LoVo (cell line): ENCODE measurements around the gene AK9.
"Not testable (repeated sequence)": the region's sequence is repeated elsewhere in the genome, so short reads cannot be mapped to it uniquely, and the experiment has no call there.

Experiments used
- DNase-seq: peaks from one replicate; pipeline ENCODE4 v3.0.0-alpha.2; 2016; ENCODE audit warnings: low spot score

The AK9 gene

DNA sequence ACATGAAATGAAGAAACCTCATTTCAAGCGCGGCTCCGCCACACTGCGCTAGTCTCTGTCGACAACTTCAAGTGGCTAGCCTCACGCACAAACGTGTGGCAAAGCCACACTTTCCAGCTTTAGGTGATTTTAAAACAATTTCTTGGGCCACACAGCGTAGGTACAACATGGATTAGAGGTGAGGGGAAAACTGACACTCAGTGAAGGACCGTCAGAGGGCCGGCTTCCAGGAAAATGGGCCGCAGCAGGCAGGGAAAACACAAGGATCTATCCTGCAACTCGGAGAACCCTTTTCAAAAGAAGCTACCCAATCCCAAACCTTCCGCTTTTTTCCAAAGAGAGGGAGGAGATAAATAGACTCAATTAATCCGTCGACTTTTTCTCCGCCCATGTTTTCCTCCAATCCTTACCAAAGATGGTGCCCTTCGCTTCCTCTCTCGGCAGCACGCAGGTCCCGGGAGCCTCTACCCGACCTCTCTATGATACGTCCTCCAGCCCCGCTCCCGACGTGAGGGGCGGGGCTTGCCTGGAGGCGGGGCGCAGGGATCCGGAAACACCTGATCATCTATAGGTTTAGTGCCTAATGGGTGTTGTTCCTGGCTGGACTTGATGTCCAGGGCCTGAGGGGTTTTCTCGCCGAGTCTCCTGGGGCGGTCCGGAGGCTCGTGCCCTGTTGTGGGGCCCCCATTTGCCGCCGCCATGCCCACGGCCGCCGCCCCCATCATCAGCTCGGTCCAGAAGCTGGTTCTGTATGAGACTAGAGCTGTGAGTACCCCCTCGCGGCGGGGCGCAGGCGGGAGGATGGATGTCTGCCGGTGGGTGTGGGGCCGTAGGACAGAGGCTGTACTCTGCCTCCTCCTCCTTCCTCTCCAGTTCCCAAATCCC, at the start of gene AK9, which contains the start of gene FIG4:
Gene AK9 (minus strand): TSS at position 466 of the 885 bp plus-strand sequence. CDS start 15,457 bp downstream, outside the sequence.
Gene FIG4 (plus strand): TSS at position 560 of the 885 bp plus-strand sequence. CDS start 140 bp downstream, at position 700.
- peak; percentile 93 for DNase-seq

DNA sequence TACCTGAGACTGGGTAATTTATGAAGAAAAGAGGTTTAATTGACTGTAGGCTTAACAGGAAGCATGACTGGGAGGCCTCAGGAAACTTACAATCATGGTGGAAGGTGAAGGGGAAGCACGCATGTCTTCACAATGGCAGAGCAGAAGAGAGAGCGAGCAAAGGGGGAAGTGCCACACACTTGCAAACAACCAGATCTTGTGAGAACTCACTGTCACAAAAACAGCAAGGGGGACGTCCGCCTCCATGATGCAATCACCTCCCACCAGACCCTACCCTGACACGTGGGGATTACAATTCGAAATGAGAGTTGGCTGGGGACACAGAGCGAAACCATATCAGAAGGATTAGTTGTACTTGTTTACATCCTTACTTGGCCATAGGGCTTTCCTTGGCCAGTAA, 49.8 kb upstream of the AK9 start:
- no peak for DNase-seq

DNA sequence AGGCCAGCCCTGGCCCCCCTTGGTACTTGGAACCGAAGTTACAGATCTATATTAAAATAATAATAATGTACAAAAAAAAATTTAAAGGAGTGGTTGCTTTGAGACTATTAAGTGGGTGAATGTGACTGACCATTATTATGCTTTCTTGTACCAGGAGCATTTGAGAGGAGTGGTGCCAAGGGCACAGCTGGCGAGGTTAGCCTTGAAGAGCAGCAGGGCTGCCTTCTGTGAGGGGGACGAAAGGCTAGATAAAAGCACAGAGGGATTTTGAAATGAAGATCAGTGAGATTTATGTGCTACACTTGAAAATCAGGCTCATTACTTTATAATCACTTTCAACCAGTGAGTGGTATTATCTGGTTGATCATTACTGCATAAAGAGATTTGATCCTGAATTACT, 48.7 kb upstream of the AK9 start:
- DNase-seq, result no peak

DNA sequence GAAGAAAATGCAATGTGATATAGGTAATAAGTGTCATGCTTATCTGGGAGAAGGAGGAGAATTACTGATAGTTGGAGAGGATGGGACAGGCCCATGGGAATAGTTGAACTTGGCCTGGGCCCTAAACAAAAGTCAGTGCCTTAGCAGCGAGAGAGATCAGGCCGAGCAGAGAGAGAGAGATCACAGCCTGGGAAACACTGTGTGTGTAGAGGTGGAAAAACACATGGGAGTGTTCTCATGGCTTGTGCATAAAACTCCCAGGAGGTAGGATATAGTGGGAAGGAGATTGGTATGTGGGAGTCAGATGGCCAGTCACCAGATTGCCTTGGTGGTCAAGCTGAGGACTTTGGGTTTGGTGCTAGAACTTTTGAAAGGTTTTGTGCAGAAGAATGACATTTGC, 47.7 kb upstream of the AK9 start:
- no peak for DNase-seq

DNA sequence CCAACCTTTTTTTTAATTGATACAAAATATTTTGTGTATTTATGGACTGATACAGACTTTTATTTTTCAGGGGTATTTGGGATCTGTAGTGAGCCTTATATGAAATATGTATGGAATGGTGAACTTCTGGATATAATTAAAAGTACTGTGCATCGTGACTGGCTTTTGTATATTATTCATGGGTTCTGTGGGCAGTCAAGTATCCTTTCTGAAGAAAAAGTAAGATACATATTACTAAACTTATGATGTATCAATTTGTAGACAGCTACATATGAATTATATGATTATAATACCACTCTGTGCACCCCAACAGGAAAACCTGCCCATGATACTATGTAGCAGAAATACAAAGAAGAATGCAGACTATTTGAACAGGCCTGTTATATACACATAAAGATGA, 47.3 kb upstream of the AK9 start:
- DNase-seq, result no peak

DNA sequence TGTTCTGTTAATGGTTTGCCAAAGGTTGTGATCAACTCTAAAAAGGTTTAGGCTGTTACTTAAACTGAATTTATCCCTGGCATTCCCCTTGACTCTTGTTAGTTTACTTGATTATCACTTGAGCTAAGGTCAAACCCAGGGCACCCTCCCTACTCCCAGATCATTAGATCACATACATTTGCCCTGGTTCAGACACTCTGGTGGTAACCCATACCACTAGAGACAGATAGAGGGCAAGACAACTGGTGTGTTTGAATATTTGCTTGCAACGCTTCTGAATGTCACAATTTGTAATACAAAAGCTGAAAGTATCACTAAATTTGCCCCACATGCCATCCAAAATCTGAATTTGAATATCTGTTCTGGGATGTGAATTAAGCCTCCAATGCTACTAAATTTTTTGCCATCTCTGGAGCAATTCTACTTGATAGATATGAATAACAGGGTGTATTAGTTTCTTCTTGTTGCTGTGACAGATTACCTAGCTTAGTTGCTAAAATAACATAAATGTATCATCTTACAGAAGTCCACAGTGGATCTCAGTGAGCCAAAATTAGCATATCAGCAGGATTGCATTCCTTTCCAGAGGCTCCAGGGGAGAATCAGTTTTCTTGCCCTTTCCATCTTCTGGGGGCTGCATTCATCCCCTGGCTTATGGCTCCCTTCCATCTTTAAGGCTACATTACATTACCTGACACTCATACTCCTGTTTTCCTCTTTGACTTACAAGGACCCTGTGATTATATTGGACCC, 45.4 kb upstream of the AK9 start:
- no peak for DNase-seq

DNA sequence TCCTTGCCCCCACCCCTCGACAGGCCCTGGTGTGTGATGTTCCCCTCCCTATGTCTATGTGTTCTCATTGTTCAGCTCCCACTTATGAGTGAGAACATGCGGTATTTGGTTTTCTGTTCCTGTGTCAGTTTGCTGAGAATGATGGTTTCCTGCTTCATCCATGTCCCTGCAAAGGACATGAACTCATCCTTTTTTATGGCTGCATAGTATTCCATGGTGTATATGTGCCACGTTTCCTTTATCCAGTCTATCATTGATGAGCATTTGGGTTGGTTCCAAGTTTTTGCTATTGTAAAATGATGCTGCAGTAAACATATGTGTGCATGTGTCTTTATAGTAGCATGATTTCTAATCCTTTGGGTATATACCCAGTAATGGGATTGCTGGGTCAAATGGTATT, 34.2 kb upstream of the AK9 start:
- not testable (repeated sequence) for DNase-seq

DNA sequence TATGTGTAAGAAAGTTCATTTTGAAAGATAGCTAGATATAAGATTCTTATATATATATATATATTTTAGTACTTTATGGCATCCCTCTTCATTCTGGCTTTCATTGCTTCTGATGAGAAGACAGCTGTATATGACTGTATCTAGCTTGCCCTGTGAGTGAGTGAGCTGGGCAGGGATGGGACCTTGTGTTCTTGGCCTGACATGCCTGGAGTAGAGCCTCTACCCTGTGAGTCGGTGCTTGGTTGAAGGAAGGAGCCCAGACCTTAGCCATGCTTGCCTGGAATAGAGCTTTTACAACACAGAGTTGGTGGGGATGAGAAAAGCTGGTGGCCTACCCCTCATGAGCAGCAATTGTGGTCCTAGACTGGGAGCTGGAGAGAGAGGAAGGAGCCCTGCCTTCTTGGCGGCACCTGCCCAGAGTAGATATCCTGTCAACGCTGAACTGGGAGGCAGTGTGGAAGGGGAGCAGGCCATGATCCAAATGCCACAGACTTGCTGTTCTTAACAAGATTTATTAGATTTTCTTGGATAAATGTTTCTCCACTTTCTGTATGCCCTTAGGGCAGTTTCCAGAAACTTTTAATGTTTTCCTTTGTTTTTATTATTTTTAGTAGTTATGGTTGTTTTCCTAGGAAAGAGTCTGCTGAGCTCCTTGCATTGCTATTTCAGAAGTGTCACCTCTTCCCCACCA, 31.7 kb upstream of the AK9 start:
- DNase-seq, result no peak

DNA sequence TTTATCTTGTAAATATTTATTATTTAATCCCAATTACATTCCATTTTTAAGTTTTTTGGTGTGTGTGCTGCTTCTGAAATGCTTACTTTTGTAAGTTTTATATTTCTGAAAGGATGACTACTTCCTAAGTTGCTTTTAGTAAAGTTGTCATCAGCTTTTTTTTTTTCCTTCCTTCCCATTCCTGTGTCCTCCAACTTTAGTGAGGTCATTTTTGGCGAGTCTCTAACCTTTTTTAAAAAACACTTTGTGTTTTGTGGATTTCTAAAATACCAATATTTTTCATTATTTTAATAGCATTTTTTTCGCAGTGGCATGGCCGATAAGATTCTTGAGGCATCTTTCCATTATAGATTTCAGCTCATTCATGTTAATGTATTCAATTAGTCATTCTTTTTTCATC, 31.0 kb upstream of the AK9 start:
- DNase-seq, result no peak

DNA sequence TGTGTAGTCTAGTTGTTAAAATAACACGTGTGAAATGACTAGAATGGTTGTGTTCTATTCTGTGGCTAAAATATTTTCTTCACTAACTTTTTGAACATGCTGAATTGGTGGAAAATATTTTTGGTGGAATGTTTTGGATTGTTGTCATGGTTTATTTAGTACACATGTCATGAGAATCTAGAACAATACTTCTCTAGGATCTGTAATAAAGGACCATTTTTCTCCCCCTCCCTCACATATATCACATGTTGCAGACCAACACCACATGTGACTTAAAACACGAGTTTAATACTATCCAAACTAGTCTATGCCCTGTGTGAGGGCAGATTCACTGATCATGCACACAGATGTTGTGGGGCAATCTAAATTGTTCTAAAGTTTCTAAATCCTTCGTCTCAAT, 29.3 kb upstream of the AK9 start:
- no peak for DNase-seq

DNA sequence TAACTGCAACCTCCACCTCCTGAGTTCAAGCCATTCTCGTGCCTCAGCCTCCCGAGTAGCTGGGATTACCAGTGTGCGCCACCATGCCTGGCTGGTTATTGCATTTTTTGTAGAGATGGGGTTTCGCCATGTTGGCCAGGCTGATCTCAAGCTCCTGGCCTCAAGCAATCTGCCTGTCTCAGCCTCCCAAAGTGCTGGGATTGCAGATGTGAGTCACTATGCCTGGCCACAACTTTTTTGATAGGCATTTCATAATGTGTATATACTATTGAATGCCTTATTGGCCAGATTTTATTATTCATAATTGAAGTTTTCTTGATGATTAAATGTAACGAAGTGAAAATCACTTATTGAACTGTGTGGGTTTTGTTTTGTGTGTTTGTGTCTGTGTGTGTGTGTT, 28.0 kb upstream of the AK9 start:
- no peak for DNase-seq

DNA sequence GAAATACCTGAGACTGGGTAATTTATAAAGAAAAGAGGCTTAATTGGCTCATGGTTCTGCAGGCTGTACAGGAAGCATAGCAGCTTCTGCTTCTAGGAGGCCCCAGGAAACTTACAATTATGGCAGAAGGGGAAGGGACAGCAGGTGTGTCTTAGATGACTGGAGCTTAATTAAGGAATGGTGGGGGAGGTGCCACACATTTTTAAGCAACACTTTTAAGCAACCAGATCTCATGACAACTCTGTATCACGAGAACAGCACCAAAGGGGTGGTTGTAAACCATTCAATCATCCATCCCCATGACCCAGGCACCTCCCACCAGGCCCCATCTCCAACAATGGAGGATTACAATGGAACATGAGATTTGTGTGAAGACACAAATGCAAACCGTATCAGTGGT, 27.0 kb upstream of the AK9 start:
- no peak for DNase-seq

DNA sequence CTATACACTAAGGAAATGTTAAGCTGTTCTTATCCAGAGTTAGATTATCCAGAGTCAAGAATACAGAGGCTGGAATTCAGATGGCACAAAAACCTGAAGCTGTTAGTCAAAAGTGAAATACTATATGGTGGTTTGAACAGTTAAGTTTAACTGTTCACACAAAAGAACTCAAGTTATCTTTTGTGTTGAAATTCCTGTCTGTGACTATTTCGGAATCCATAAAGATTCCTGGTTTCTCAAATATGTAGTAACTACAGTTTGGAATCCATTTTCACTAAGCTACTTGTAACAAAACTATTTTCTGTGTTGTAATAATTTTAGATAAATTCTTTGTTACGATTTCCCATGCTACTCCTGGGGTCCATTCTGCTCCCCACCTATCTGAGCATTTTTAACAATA, 24.6 kb upstream of the AK9 start:
- DNase-seq, result no peak

DNA sequence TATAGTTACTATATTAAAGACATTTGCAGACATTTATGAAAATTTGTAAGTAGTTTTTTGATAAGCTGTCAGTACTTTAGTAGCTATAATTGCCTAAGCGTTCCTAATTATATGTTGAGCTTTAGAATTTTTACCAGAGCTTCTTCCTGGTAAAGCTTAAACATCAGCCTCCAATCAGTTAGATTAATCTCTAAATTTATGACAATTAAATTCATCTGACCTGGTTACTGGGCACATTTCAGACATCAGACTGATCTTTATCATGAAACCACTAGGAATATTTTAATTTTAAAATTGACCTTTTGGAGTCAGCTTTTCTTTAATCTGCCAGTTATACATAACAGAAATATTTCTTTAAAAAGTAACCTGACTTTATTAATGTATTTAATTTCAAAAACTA, 23.6 kb upstream of the AK9 start:
- no peak for DNase-seq

DNA sequence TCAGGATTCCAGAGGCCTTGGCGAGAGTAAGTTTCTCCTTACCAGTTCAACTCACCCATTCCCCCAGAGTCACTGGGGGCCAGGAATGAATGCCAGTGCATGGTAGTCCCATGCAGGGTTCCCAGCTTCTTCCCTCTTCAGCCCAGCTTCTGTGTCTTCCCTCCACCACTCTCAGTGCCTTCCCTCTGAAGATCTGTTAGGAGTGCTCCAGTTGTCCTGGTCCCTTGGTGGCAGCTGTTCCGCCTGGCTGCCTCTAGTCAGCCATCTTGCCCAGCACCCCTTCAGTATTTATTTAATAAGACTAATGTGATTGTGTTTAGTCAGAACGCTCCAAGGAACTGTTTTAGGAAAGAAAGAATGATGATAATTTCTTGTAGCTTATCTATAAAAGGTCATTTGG, 23.2 kb upstream of the AK9 start:
- no peak for DNase-seq

DNA sequence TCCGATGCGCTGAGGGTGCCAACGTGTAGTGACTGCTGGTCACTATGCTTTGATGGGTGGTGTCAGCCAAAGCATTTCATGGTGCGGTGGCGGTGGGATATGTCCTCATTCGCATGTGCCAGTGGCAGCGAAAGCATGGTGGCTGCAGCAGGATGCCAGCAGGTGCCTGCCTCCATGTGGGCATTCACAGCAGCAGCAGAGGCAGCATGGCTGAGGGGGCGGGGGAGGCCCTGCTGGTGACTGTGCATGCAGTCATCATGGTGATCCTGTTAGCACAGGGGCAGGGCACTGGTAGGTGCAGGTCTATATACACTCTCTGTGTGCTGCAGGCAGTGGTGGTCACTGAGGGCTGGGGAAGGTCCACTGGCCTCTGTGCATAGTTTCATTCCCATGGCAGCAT, 22.1 kb upstream of the AK9 start:
- DNase-seq, result no peak

DNA sequence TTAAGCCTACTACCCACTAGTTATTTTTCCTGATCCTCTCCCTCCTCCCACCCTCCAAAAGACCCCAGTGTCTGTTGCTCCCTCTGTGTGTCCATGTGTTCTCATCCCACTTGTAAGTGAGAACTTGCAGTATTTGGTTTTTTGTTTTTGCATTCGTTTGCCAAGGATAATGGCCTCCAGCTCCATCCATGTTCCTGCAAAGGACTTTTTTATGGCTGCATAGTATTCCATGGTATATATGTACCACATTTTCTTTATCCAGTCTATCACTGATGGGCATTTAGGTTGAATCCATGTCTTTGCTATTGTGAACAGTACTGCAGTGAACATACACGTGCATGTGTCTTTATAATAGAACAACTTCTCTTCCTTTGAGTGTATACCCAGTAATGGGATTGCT, 17.1 kb upstream of the AK9 start:
- not testable (repeated sequence) for DNase-seq

DNA sequence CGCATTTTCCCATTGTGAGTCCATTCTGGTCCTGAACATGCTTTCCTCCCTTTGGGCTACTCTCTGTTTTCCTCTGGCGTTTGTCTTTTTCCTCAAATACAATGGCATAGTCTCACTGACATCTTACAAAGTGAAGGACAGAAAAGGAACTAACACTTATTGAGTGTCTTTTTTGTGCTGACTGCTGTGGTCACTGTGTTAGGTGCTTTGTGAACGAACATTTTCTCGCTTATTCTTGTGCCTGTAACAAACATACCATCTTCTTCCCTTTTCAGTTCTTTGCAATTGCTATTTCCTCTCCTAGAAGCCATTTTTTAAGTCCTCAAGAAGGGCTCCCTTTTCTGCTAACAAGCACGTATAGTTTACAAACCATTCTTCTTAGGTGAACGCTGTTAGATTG, 15.5 kb upstream of the AK9 start:
- DNase-seq, result no peak

DNA sequence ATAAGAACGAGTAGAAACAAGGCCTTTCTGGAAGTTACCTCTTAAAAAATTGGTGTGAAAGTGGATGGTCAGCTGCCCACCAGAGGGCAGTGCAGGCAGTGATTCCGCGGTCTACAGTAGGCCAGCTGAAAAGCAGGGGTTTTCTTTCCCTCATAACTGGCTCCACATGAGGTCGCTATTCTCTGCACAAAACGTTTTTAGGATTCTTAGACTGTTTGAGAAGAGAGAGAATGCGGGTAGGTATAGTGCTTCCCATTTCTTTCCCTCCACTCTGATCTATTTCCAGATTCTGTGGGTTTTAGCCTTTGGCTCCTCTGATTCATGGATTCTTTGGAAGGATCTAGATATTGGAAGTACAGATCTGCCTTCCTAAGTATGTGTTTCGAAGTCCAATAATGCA, 14.3 kb upstream of the AK9 start:
- peak; percentile 85 for DNase-seq

DNA sequence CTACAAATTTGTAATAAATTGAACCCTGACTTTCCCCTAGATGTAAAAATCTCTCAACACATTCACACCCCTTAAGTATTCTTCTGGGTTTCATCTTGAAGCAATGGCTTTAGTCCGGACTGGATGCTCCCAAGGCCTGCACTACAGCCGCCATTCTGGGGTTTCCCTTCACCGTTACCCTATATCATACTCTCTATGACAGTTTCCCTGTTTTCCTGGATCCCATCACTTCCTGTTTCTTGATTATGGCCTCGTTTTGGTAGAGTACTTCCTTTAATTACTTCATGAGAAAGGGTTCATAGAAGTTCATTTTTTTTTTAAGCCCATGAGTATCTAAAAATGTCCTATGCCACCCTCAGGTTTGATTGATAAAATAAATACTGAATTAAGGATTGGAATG, 11.8 kb upstream of the AK9 start:
- no peak for DNase-seq

DNA sequence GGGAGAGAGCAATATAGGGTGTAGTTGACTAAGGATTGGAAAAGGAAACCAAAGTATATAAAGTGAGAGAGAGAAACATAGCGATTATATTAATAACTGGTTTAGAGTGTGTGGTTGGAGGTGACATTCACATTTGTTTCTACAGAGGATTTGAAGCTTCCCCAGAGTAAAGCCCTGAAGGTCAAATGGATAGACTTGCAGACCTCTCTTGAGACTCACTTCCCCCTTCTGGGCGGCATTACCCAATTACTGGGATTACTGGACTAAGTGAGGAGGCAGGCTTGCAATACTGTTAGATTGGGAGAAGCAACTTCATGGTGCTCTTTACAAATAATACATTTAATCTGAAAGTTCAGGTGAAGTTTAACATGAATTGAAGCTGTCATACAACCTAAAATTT, 10.8 kb upstream of the AK9 start:
- no peak for DNase-seq

DNA sequence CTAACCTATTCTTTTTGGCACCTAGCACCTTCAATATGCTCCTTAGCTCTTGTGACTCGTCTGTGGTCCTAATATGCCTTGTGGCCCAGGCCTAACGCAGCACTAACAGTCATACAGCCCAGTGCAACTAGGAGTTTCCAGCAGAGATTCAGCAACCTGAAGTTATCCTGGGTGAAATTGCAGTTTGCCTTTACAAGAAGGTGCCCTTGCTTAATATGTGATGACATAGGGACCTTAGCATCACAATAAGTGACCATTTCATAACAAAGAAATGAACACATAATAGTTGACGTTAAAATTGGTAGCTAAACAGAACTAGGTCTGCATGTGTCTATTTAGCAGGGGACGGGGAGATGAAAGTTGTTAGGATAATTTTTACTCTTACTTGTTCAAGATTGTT, 10.2 kb upstream of the AK9 start:
- no peak for DNase-seq

DNA sequence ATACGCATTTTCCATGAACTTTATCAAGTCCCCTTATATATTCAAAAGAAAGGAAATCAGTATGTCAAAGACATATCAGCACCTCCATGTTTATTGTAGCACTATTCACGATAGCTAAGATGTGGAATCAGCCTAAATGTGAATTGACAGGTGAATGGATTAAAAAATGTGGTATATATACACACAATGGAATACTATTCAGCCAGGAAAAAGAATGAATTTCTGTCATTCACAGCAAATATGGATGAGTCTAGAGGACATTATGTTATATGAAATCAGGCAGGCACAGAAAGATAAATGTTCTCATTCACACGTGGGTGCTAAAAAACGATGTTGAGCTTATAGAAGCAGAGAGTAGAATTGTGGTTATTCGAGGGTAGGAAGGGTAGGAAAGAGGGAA, 5.4 kb upstream of the AK9 start:
- no peak for DNase-seq
